ENCODE data around the gene RMRP.
"Not testable (repeated sequence)": the region's sequence is repeated elsewhere in the genome, so short reads cannot be mapped to it uniquely, and the experiment has no call there.

The RMRP gene

DNA sequence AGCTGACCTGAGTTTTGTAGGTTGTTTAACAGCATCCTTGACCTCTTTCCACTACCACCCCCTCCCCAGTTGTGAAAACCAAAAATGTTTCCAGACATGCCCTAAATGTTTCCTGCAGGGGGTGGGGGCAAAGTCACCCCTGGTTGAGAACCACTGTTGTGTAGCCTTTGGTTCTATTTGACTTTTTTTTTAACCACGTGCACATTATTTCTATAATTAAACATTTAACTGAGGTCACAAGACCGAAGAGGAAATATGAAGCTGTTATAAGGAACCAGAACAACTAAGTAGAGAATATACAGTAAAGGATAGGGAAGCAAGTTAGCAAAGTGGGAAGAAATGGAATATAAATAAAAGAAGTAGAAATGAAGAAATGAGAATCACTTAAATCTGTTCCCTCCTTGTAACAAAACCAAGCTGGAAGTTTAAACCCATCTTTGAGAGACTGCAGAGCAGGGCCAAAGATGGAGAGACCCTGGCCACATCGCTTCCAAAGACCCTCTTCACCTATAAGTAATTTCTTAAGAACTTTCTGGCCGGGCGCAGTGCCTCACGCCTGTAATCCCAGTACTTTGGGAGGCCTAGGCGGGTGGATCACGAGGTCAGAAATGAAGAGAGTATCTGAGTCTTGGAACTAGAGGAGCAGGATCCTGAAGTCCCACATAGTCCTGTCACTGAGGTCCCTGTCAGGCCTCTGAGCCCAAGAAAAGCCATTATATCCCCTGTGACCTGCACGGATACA, 21.5 kb downstream of the RMRP start:
- Mint-ChIP-seq H3K4me1 (peaks cover 72% of the 10 kb centered on the region), H3K27me3 (no peaks in the 10 kb centered on the region), H3K9me3 (peaks cover 8% of the 10 kb centered on the region), H3K36me3 (ENCODE audit: low read depth) (peaks cover 18% of the 10 kb centered on the region), H3K4me3 (peak overlapping the region; percentile 46), H3K27ac (peak overlapping the region; percentile 87)
- DNase-seq = peak; percentile 36
- peak; percentile 18 for ATAC-seq

DNA sequence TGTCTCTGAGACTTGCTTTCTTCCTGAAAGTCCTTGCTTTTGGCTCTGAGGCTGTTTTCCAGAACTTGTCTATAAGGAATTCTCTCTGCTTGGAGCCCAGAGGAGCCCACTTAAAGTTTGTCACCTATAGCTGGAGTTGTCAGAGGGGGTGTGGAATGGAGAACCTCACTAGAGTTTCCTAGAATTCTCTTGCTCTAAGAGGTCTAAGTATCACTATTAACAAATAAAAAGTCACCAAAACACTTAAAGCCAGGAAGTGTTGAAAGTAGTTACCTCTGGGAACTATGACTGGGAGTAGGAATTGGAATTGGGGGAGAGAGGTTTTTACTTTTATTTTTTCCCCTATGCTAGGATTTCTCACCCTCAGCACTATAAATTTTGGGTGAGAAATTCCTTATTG, 22.1 kb downstream of the RMRP start:
- Mint-ChIP-seq H3K4me1 (peaks cover 69% of the 10 kb centered on the region), H3K27ac (peak overlapping the region; percentile 87), H3K4me3 (peak overlapping the region; percentile 46)

DNA sequence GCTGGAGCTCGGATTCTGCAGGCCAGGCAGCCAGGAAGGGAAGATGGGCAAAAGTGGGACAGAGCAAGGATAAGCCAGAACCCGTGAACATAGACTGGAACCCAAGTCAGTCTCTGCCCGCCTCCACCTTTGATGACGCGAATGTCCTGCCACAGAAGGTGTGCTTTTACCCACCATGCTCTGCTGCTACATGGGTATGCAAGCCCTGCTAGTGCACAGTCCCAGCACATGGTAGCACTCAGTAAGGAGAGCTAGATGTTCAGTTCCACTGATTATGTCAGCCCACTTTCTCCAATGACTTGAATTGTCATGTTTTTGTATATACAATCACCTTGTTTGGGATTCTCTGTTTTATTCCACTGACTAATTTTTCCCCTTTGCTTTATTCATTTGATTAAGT, 28.2 kb downstream of the RMRP start:
- no peaks in the 10 kb centered on the region for H3K27me3 Mint-ChIP-seq
- H3K4me1 Mint-ChIP-seq = peaks cover 41% of the 10 kb centered on the region
- no peak overlapping the region for H3K27ac Mint-ChIP-seq
- ATAC-seq (peak; percentile 61), DNase-seq (no peak)
- H3K9me3 Mint-ChIP-seq = no peaks in the 10 kb centered on the region
- H3K36me3 Mint-ChIP-seq (ENCODE audit: low read depth) = no peaks in the 10 kb centered on the region
- no peak overlapping the region for H3K4me3 Mint-ChIP-seq

More for the DNA sequence above, 22.1 kb downstream of the RMRP start:
- Mint-ChIP-seq H3K27me3 (no peaks in the 10 kb centered on the region), H3K9me3 (peaks cover 6% of the 10 kb centered on the region), H3K36me3 (ENCODE audit: low read depth) (peaks cover 14% of the 10 kb centered on the region)
- no peak for ATAC-seq
- no peak for DNase-seq

DNA sequence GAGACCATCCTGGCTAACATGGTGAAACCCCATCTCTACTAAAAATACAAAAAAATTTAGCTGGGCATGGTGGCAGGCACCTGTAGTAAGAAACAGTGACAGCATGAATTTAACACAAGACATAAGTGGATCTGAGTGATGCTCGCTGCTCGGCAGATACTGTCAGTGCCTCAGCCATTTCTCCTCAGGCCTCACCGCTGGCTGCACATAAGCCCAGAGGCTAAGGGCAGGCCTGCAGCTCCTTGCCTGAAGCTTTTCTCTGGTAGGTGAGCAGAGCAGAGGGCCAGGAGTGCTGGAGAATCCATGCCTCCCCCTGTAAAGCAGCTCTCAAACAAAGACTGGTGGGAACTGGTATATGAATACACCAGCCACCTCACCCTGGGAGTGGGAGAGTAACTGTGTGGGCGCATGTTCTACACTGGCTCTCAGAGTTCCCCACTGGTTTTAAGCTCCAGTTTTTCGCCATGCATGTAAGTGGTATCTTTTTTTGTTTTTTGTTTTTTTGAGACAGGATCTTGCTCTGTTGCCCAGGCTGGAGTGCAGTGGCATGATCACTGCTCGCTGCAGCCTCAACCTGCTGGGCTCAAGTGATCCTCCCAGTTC, 29.3 kb downstream of the RMRP start:
- DNase-seq = no peak
- no peak overlapping the region for H3K27ac Mint-ChIP-seq
- peaks cover 32% of the 10 kb centered on the region for H3K4me1 Mint-ChIP-seq
- no peak for ATAC-seq
- H3K27me3 Mint-ChIP-seq = no peaks in the 10 kb centered on the region
- no peak overlapping the region for H3K4me3 Mint-ChIP-seq
- H3K36me3 Mint-ChIP-seq (ENCODE audit: low read depth) = no peaks in the 10 kb centered on the region
- no peaks in the 10 kb centered on the region for H3K9me3 Mint-ChIP-seq

DNA sequence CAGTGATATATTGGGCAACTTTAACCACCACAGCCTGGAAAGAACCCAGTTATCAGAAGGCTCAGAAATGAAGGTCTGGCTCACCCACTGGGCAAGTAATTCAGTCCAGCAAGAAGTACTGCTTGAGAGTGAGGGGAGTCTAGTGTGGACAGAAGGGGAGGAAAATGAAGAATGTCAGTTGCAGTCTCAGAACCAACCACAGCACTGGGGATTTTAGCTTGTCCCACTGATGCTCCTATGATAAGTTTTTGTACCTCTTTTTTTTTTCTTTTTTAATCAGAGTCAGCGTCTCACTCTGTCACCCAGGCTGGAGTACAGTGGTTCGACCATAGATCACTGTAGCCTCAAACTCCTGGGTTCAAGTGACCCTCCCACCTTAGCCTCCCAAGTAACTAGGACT, 30.2 kb downstream of the RMRP start:
- Mint-ChIP-seq H3K27me3 (no peaks in the 10 kb centered on the region), H3K4me3 (no peak overlapping the region), H3K27ac (peak overlapping the region; percentile 27), H3K9me3 (no peaks in the 10 kb centered on the region), H3K4me1 (peaks cover 29% of the 10 kb centered on the region), H3K36me3 (ENCODE audit: low read depth) (no peaks in the 10 kb centered on the region)
- no peak for DNase-seq
- ATAC-seq = peak; percentile 15

DNA sequence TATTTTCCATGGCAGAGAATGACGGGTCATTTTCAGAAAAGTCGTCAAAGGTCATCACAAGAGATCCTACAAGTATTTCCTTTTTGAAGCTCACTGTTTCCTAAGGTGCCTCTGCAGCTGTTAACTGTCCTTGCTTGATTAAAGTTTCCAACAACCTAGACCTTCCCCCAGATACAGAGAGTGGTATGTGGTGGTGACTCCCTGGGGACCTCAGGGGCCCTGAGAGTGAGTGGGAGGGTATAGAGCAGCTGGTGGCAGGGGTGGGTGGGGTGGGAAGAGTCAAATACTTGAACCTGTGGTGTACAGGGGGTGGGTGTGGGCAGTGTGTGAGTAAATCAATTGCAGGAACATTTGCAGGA, 38.0 kb downstream of the RMRP start:
- peak; percentile 81 for ATAC-seq
- peak; percentile 54 for DNase-seq
- Mint-ChIP-seq H3K9me3 (no peaks in the 10 kb centered on the region), H3K4me1 (peaks cover 64% of the 10 kb centered on the region), H3K36me3 (ENCODE audit: low read depth) (peaks cover under 1% of the 10 kb centered on the region), H3K27ac (peak overlapping the region; percentile 97), H3K27me3 (no peaks in the 10 kb centered on the region), H3K4me3 (peak overlapping the region; percentile 82)

DNA sequence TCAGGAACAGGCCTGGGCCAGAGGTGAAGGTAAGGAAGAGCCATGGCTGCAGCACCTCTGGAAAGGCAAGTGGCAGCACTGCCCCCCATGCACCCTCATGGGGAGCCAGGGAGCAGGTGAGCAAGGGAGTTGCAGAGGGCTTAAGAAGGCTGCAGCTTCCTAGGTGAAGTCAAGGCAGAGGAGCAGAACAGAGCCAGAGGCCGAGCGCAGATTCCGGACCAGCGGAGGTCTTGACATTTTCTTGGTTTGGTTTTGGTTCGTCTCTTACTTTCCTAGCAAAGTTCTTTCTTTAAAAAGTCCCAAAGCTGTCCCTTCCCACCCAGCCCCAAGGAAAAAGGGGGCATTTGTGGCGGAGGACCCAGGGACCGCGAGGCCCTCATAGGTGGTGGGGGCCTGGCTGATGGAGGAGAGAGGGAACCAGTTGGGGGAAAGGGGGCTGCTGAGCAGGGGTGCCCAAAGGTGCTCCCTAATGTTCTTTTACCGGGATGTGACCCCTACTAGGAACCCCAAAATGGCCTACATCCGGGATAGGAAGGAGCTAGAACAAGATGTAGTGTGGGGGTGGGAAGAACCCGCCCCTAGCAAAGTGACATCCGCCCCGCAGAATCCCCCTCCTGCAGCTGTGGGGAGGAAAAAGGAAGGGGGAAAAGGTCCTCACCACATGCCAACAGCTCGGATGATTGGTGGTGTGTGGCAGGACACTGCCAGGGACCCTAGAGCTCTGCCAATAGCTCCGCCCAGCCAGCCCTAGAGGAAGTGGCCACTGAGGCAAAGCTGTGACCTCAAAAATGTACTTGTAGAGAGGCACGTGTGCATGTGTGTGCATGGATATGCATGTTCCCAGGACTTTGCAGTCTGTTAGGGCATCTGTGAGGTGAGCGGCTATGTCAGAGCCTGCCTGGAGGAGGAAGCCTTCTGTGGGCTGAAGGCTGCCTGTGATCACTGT, 38.7 kb downstream of the RMRP start:
- ATAC-seq (peak; percentile 93), DNase-seq (peak; percentile 74)
- Mint-ChIP-seq H3K4me3 (peak overlapping the region; percentile 82), H3K4me1 (peaks cover 66% of the 10 kb centered on the region), H3K27me3 (no peaks in the 10 kb centered on the region), H3K9me3 (no peaks in the 10 kb centered on the region), H3K27ac (peak overlapping the region; percentile 97), H3K36me3 (ENCODE audit: low read depth) (peaks cover 2% of the 10 kb centered on the region)

DNA sequence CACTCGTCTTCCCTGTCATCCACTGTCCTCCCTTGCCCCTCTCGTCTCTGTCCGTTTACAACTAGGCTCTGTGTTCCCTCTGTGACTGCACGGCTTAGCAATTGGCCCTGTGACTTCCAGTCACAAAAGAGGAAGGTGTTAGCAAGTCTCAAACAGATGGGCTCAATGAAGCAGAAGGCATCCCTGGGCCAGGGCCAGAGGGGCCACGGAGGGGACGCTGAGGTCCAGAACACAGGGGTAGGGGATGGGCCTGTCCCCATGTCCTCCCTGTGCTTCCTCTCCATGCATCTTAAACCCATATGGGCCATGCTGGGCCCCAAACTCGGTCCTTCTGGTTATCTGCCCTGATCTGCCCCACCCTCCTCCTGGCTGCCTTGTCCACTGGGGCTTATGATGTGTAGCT, 39.5 kb downstream of the RMRP start, which contains the start of gene CD72:
Gene CD72, minus strand, starts transcription at position 89 of the 403 bp plus-strand sequence. CDS start 110 bp downstream, outside the sequence.
- Mint-ChIP-seq H3K4me1 (peaks cover 66% of the 10 kb centered on the region), H3K27ac (peak within 1 kb of the TSS; percentile 97), H3K36me3 (ENCODE audit: low read depth) (peaks cover 2% of the 10 kb centered on the region), H3K4me3 (peak within 1 kb of the TSS; percentile 82), H3K9me3 (no peaks in the 10 kb centered on the region), H3K27me3 (no peaks in the 10 kb centered on the region)
- no peak for ATAC-seq
- DNase-seq = no peak

DNA sequence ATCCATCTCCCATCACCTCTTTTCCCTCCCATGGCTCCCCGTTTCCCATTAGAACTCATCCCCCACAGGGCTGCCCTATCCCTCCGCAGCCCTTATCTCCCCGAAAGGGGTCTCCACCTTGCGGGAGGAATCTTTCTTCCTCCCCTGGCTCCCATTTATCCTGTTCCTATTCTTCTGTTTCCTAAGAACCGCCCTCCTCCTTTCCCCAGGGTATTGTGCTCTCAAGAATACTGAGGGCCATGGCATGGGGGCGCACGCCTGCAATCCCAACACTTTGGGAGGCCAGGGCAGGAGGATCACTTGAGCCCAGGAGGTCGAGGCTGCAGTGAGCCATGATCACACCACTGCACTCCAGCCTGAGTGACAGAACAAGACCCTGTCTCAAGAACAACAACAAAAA, 40.3 kb downstream of the RMRP start:
- ATAC-seq (no peak), DNase-seq (no peak)
- Mint-ChIP-seq H3K9me3 (no peaks in the 10 kb centered on the region), H3K36me3 (ENCODE audit: low read depth) (peaks cover 2% of the 10 kb centered on the region), H3K27ac (peak overlapping the region; percentile 97), H3K4me3 (peak overlapping the region; percentile 82), H3K4me1 (peaks cover 66% of the 10 kb centered on the region), H3K27me3 (no peaks in the 10 kb centered on the region)

DNA sequence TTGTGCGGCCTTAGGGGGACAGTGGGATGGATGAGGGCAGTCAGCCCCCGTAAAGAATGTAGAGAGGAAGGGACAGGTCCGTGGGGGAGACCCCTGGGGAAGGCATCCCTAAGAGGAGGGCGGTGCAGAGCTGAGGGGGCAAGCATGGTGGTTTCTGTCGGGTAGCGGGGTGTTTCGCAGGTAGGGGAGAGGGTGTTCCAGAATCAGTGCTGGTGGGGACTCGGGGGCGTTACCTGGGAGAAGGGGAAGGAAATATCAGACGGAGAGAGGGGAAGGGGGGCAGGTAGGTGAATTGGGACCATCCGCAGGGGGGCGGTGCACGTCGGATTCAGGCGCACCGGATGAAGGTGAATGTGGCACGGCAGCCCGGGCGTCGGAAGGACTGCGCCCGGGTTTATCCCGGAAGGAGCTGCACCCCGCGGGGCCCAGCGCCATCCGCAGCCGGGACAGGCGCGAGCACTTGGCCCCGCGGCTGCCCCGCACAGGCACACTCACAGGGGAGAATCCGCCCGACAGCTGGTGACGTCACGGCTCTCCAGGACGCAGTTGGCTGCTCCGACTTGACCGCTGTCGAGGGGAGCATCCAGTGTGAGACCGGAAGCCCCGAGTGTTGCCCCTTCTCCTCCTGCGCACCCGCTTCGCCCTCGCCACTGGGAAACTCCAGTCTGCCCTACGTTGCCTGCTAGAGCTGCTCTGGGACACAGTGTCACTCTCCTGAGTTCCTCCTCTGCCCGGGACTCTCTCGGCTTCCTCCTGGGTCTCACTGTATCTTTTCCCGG, 40.9 kb downstream of the RMRP start:
- H3K4me1 Mint-ChIP-seq = peaks cover 60% of the 10 kb centered on the region

DNA sequence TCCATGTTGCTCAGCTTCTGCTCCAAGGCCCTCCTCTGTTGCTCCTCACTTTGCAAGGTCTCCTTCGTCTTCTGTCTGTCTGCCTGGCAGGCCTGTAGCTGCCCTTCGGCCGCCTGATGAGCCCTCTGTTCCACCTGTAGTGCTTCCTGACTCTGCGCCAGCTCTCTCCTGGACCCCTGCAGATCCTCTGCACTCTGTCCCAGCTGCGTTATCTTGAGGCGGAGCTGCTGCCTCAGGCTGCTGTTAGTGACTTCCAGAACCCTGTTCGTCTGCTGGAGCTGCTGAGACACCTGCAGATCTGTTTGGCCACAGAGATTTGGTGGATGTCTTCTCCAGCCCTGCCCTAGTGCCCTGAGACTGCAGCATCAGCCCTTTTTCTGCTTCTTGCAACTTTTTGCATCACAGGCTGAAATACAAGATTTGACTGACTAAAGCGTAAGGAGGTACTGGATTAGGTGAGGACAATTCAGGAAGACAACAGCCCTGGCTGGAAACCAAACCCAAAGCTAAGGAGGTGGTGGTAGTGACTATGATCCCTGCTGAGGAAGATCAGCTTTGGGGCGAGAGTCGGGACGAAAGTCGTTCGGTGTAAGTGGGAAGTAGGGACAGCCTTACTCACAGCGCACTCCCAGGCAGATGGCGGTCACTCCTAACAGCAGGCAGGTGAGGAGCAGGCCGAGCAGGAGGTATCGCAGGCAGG, 41.7 kb downstream of the RMRP start:
- no peak for DNase-seq
- no peak for ATAC-seq
- H3K4me3 Mint-ChIP-seq = peak overlapping the region; percentile 82
- H3K36me3 Mint-ChIP-seq (ENCODE audit: low read depth) = peaks cover 2% of the 10 kb centered on the region
- peaks cover 58% of the 10 kb centered on the region for H3K4me1 Mint-ChIP-seq
- no peaks in the 10 kb centered on the region for H3K27me3 Mint-ChIP-seq
- no peaks in the 10 kb centered on the region for H3K9me3 Mint-ChIP-seq
- H3K27ac Mint-ChIP-seq = peak overlapping the region; percentile 74

More for the DNA sequence above, 40.9 kb downstream of the RMRP start:
- Mint-ChIP-seq H3K36me3 (ENCODE audit: low read depth) (peaks cover 2% of the 10 kb centered on the region), H3K9me3 (no peaks in the 10 kb centered on the region), H3K4me3 (peak overlapping the region; percentile 82), H3K27ac (peak overlapping the region; percentile 97), H3K27me3 (no peaks in the 10 kb centered on the region)
- DNase-seq = peak; percentile 83
- peak; percentile 15 for ATAC-seq

DNA sequence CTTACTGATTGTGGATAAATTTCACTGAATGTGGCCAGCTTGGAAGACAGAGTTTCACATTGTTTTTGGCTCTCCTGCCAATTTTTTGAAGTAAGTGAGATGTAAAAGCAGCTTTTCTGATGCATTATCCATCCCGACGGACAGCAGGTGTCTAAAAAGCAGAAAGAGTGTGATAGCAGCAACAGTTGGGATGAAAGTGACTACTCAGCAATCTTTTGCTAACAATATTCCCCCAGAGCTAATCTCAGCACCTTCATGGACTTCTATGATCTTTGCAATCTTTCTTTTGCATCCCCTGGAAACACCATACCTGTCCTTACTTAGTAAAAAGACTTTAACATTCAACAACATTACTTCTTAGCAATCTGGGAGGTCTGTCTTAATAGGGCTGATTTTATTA, 45.0 kb downstream of the RMRP start:
- Mint-ChIP-seq H3K4me3 (no peak overlapping the region), H3K27ac (no peak overlapping the region), H3K4me1 (peaks cover 25% of the 10 kb centered on the region), H3K36me3 (ENCODE audit: low read depth) (peaks cover 8% of the 10 kb centered on the region), H3K27me3 (no peaks in the 10 kb centered on the region), H3K9me3 (no peaks in the 10 kb centered on the region)
- ATAC-seq (no peak), DNase-seq (no peak)

DNA sequence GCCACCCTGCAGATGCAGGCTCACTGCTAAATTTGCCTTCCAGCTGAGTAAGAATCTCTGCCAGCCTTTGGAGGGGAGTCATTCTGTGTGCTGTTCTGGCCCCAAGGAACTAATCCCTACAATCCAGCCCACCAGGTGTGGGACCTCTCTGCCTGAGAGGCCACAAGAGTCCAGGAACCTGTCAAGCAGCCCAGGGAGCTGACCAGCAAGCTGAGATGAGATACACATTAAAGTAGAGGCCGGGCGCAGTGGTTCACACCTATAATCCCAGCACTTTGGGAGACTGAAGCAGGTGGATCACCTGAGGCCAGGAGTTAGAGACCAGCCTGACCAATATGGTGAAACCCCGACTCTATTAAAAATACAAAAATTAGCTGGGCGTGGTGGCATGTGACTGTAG, 45.8 kb downstream of the RMRP start:
- not testable (repeated sequence) for H3K27ac Mint-ChIP-seq; H3K36me3 Mint-ChIP-seq (ENCODE audit: low read depth); ATAC-seq; DNase-seq; H3K27me3 Mint-ChIP-seq; H3K9me3 Mint-ChIP-seq; H3K4me3 Mint-ChIP-seq
- peaks cover 20% of the 10 kb centered on the region for H3K4me1 Mint-ChIP-seq
